Vagina (tissue), 2 donors: ENCODE measurements around the gene EHD3. TPM values are rescaled to one million over a fixed set of nuclear protein-coding genes. Genes with fewer than 3 reads are reported as not detected.

ENCODE experiments used
- DNase-seq, 2 donors: peaks; one replicate each; pipeline ENCODE4 v3.0.0-alpha.2; 2017; ENCODE audit errors: extremely low spot score in 2 of 2
- H3K27ac ChIP-seq: fragments of 200-600 bp; sonication (generic); one replicate; pipeline ENCODE4 v1.5.1; 2019
- H3K27me3 ChIP-seq: fragments of 200-600 bp; sonication (generic); one replicate; pipeline ENCODE4 v1.5.1; 2019
- H3K36me3 ChIP-seq, 2 donors: fragments of 200-600 bp; sonication (generic); one replicate each; pipeline ENCODE4 v1.5.1; 2017 to 2019
- H3K4me1 ChIP-seq: fragments of 200-600 bp; sonication (generic); one replicate; pipeline ENCODE4 v1.5.1; 2019
- H3K4me3 ChIP-seq, 2 donors: fragments of 200-600 bp; sonication (generic); 1 replicate in 1 of 2; 2 replicates in 1 of 2; pipeline ENCODE4 v1.5.1; 2016 to 2019
- H3K9me3 ChIP-seq: fragments of 200-600 bp; sonication (generic); one replicate; pipeline ENCODE4 v1.5.1; 2019
- POLR2A ChIP-seq, 2 donors: fragments of 450-650 bp; IDR thresholded peaks; one replicate each; pipeline ENCODE4 v1.6.1; 2017; ENCODE audit warnings: antibody characterized with exemption in 2 of 2, mild to moderate bottlenecking in 2 of 2, moderate library complexity in 2 of 2
- POLR2AphosphoS5 ChIP-seq, 2 donors: sonication (generic); formaldehyde crosslinking; IDR thresholded peaks; one replicate each; pipeline ENCODE4 v1.9.0; 2017; ENCODE audit warnings: antibody characterized with exemption in 2 of 2, mild to moderate bottlenecking in 2 of 2, low read depth in 1 of 2; ENCODE audit not compliant: insufficient read depth in 1 of 2
- intact Hi-C: fragments of 100-400 bp; cut with DNase I; formaldehyde crosslinking; loops from one replicate; pipeline ENCODE4 v1.15.1; 2023
- total RNA-seq: library from RNA; depleted of rRNA; stranded (reverse); fragments of >200 nt; gene quantifications from one replicate; pipeline ENCODE4 v1.2.3, GENCODE V29; 2016
- TF ChIP-seq, protein P1 (sequence below), 3 experiments: fragments of 450-650 bp in 2 of 3; fragments of 200-600 bp in 1 of 3; sonication (generic) in 1 of 3; IDR thresholded peaks; one replicate each; pipeline ENCODE4 v1.5.1; 2017 to 2019; ENCODE audit warnings: antibody characterized with exemption in 3 of 3, mild to moderate bottlenecking in 2 of 3, moderate library complexity in 2 of 3

Gene EHD3
- total RNA-seq: 10.3 TPM

DNA sequence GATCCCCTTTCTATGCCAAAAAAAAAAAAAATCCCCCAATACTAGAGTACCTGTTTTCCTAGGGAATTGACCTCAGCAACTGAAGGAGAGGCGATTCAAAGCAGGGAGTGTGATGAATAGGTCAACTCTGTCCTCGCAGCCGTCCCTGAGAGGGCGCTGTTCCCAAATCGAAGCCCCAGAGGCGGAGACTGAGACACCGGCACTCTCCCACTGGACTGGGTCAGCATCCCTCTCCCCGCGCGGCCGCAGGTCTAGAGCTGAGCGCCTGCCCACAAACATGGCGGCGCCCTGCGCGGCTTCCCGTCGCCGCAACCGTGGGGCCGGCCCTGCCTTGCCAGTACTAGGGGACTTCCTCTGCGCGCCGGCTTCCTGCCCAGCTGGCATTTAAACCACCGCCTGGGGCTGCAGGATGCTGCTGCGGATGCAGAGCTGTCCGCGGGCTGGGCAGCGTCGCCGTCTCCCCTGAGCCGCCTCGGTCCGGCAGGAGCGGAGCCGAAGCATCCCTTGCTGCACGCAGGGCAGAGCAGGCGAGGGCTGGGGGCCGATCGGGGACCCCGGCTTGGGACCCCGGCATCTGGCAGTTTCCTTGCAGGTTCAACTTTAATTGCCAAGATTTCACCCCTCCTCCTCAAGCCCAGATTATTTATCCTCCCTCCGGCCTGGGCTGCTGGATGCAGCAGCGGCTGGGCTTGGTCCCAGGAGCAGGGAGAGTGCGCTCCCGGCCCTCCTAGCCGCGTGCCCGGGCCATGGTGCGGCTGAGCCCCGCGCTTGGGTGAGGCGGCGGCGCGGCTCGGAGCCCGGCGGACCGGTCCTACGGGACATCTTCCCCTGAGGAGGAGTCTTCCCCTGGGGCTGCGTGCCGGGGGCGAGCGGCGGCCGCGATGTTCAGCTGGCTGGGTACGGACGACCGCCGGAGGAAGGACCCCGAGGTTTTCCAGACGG lies at the start of gene EHD3:
TSS of gene EHD3 (plus strand) at position 412 of the 942 bp plus-strand sequence. CDS start at position 882, 470 bp downstream.
- H3K4me1 ChIP-seq: peaks cover 31% of the 10 kb centered on the region
- peak; percentile 89 to 94 for DNase-seq
- no peaks in the 10 kb centered on the region for H3K27me3 ChIP-seq
- intact Hi-C loops: no loop called here
- TF ChIP-seq POLR2A (IDR thresholded peaks at IDR 0.05): no peak
- TF ChIP-seq POLR2AphosphoS5 (IDR thresholded peaks at IDR 0.05; ENCODE audit: insufficient read depth in 1 of 2, low read depth in 1 of 2): peak in 1 of 2 donors; percentile 74
- TF ChIP-seq, protein P1, sequence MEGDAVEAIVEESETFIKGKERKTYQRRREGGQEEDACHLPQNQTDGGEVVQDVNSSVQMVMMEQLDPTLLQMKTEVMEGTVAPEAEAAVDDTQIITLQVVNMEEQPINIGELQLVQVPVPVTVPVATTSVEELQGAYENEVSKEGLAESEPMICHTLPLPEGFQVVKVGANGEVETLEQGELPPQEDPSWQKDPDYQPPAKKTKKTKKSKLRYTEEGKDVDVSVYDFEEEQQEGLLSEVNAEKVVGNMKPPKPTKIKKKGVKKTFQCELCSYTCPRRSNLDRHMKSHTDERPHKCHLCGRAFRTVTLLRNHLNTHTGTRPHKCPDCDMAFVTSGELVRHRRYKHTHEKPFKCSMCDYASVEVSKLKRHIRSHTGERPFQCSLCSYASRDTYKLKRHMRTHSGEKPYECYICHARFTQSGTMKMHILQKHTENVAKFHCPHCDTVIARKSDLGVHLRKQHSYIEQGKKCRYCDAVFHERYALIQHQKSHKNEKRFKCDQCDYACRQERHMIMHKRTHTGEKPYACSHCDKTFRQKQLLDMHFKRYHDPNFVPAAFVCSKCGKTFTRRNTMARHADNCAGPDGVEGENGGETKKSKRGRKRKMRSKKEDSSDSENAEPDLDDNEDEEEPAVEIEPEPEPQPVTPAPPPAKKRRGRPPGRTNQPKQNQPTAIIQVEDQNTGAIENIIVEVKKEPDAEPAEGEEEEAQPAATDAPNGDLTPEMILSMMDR (IDR thresholded peaks at IDR 0.05): peak in 2 of 3 experiments; percentile 33 to 51
- peak within 1 kb of the TSS; percentile 64 for H3K27ac ChIP-seq
- H3K4me3 ChIP-seq: peak within 1 kb of the TSS; percentile 57 to 61
- H3K36me3 ChIP-seq: no peaks in the 10 kb centered on the region
- no peaks in the 10 kb centered on the region for H3K9me3 ChIP-seq

DNA sequence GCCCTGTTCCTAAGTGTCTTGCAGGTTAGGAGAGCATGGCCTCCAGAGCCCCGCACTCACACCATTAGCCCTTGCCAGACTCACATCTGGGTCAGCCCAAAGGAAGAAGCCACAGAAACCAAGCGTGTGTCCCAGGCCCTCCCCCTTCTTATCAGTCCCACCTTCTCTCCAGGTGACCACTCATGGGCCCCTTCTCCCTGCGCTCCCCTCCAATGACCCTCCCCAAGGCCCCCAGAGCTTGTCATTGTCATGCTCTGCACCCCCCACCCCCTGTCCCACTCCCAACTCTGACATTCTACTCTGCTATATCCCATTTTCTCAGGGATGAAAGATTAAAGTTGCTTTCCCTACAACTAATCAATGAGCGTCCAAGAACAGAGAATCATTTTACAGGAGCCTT lies 46.8 kb upstream of the EHD3 start:
- H3K36me3 ChIP-seq: no peaks in the 10 kb centered on the region
- H3K4me3 ChIP-seq: no peak overlapping the region
- no peaks in the 10 kb centered on the region for H3K27me3 ChIP-seq
- TF ChIP-seq POLR2A (IDR thresholded peaks at IDR 0.05) (no peak), POLR2AphosphoS5 (IDR thresholded peaks at IDR 0.05; ENCODE audit: insufficient read depth in 1 of 2, low read depth in 1 of 2) (no peak)
- TF ChIP-seq, protein P1 (IDR thresholded peaks at IDR 0.05): no peak
- DNase-seq: peak in 1 of 2 donors; percentile 81
- no peaks in the 10 kb centered on the region for H3K9me3 ChIP-seq
- intact Hi-C loops: no loop called here
- no peaks in the 10 kb centered on the region for H3K4me1 ChIP-seq
- no peak overlapping the region for H3K27ac ChIP-seq

GRCh38 chr2:31188131-31188530 lies 45.8 kb upstream of the EHD3 start:
- no peaks in the 10 kb centered on the region for H3K27me3 ChIP-seq
- H3K36me3 ChIP-seq: no peaks in the 10 kb centered on the region
- H3K27ac ChIP-seq: no peak overlapping the region
- intact Hi-C loops: no loop called here
- peak in 1 of 2 donors; percentile 72 for DNase-seq
- H3K4me1 ChIP-seq: no peaks in the 10 kb centered on the region
- no peak overlapping the region for H3K4me3 ChIP-seq
- H3K9me3 ChIP-seq: no peaks in the 10 kb centered on the region
- TF ChIP-seq POLR2AphosphoS5 (IDR thresholded peaks at IDR 0.05; ENCODE audit: insufficient read depth in 1 of 2, low read depth in 1 of 2) (no peak), POLR2A (IDR thresholded peaks at IDR 0.05) (no peak)
- TF ChIP-seq, protein P1 (IDR thresholded peaks at IDR 0.05): no peak

DNA sequence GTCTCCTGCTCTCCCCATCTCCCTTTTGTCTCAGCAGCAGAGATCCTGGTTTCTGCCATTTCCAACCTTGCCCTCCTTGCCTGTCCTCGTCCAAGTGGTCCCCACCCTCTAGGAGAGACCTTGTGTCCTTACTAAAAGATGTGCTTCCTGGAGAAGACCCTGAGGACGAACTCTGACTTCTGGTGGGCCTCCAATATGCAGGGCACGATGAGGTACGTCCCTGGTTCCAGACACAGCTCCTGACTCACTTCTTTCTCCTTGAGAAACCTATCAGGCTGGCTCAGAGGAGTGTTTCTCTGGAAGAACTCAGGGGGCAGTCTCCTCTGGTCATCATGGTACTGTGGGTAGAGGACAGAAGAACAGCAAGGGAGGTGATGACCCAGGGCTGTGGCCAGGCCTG lies 44.8 kb upstream of the EHD3 start:
- Histone ChIP-seq H3K4me1 (no peaks in the 10 kb centered on the region), H3K9me3 (no peaks in the 10 kb centered on the region), H3K27ac (no peak overlapping the region), H3K4me3 (no peak overlapping the region), H3K36me3 (no peaks in the 10 kb centered on the region), H3K27me3 (no peaks in the 10 kb centered on the region)
- no peak for TF ChIP-seq POLR2A (IDR thresholded peaks at IDR 0.05)
- TF ChIP-seq, protein P1 (IDR thresholded peaks at IDR 0.05): no peak
- no peak for TF ChIP-seq POLR2AphosphoS5 (IDR thresholded peaks at IDR 0.05; ENCODE audit: insufficient read depth in 1 of 2, low read depth in 1 of 2)
- peak in 1 of 2 donors; percentile 37 for DNase-seq
- intact Hi-C loops: no loop called here

DNA sequence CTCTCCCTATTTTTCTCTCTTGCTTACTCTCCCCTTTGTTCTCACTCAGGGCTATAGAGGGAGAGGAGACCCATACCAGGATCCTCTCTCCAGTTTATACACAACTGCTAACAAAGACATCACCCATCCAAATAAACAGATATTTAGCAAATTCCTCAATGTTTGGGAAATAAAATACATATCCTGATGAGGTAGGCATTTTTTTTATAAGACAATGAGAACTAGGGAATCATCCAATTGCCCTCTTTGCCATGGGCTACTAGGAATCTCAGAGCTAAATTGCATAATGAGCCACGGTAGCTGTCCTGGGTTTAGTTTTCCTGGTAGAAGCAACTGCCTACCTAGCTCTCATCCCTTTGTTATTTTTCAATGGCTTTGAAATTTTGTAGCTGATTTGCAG lies 43.8 kb upstream of the EHD3 start:
- intact Hi-C loops: no loop called here
- TF ChIP-seq POLR2A (IDR thresholded peaks at IDR 0.05) (no peak), POLR2AphosphoS5 (IDR thresholded peaks at IDR 0.05; ENCODE audit: insufficient read depth in 1 of 2, low read depth in 1 of 2) (no peak)
- TF ChIP-seq, protein P1 (IDR thresholded peaks at IDR 0.05): no peak
- no peak overlapping the region for H3K27ac ChIP-seq
- DNase-seq: no peak
- no peaks in the 10 kb centered on the region for H3K36me3 ChIP-seq
- no peaks in the 10 kb centered on the region for H3K9me3 ChIP-seq
- H3K4me3 ChIP-seq: no peak overlapping the region
- no peaks in the 10 kb centered on the region for H3K27me3 ChIP-seq
- H3K4me1 ChIP-seq: no peaks in the 10 kb centered on the region
